ENCODE data around the gene SCD5.

Gene SCD5

DNA sequence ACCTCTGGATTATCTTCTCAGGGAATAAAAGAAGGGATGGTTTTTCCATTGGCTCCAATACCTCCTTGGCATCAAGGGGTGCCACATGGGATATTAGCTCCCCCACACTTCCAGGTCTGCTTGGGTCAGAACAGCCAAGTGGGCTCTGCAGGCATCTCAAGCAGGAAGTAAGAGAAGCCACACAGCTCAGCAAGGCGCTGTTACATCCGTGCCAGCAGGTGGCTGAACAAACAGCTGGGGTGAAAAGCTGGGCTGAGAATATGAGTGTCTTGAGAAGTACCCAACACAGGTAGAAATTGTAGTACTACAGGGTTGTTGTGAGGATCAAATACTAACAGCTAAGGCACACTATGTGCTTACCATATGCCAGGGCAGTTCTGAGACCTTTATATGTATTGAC is 160.1 kb downstream of the SCD5 start:
- no peak overlapping the region for H3K27ac ChIP-seq (ENCODE audit: low read depth, low read length, poor library complexity, severe bottlenecking)
- no peaks in the 10 kb centered on the region for H3K9me2 ChIP-seq (ENCODE audit: low read depth, low read length)
- H3K4me3 ChIP-seq (ENCODE audit: low read depth, low read length, poor library complexity, severe bottlenecking), result no peak overlapping the region
- no peaks in the 10 kb centered on the region for H3K79me2 ChIP-seq (ENCODE audit: insufficient read depth, low read length)
- H3K4me1 ChIP-seq (ENCODE audit: insufficient read depth, low read length, severe bottlenecking), result no peaks in the 10 kb centered on the region
- no peaks in the 10 kb centered on the region for H3K9me3 ChIP-seq (ENCODE audit: low read length)
- H3K27me3 ChIP-seq (ENCODE audit: insufficient read depth, low read length), result no peaks in the 10 kb centered on the region
- no peaks in the 10 kb centered on the region for H3K36me3 ChIP-seq (ENCODE audit: insufficient read depth, low read length)
- H3K9ac ChIP-seq (ENCODE audit: low read length), result no peak overlapping the region
- no peak overlapping the region for H3K4me2 ChIP-seq (ENCODE audit: low read length)
- no peaks in the 10 kb centered on the region for H3F3A ChIP-seq (ENCODE audit: insufficient read depth, low read length)
- no peaks in the 10 kb centered on the region for H4K20me1 ChIP-seq (ENCODE audit: insufficient read depth, low read length)
- TF ChIP-seq EZH2 (IDR thresholded peaks at IDR 0.05; ENCODE audit: borderline replicate concordance, low read length), result no peak
- TF ChIP-seq, protein P1, sequence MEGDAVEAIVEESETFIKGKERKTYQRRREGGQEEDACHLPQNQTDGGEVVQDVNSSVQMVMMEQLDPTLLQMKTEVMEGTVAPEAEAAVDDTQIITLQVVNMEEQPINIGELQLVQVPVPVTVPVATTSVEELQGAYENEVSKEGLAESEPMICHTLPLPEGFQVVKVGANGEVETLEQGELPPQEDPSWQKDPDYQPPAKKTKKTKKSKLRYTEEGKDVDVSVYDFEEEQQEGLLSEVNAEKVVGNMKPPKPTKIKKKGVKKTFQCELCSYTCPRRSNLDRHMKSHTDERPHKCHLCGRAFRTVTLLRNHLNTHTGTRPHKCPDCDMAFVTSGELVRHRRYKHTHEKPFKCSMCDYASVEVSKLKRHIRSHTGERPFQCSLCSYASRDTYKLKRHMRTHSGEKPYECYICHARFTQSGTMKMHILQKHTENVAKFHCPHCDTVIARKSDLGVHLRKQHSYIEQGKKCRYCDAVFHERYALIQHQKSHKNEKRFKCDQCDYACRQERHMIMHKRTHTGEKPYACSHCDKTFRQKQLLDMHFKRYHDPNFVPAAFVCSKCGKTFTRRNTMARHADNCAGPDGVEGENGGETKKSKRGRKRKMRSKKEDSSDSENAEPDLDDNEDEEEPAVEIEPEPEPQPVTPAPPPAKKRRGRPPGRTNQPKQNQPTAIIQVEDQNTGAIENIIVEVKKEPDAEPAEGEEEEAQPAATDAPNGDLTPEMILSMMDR (IDR thresholded peaks at IDR 0.05; ENCODE audit: low read length), result no peak
- H2AFZ ChIP-seq (ENCODE audit: low read length), result no peak overlapping the region

DNA sequence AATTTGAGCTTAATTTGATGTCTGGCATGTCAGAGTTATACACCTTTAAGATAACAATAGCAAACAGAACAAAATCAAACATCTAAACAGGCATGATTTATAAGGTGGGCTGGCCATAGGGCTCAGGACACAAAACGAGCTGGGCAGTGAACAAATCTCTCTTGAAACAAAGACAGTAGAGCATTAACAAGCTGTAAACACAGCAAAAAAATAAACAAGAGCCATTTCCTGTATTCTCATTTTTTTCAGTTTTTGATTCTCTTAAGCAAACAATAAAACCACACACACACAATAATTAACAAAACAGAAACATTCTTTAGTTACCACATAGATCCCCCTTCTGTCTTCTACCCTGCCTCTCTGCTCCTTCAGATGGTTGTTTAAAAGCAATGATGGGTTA is 168.5 kb downstream of the SCD5 start:
- no peak overlapping the region for H3K4me2 ChIP-seq (ENCODE audit: low read length)
- H3K9me2 ChIP-seq (ENCODE audit: low read depth, low read length), result no peaks in the 10 kb centered on the region
- H3K27ac ChIP-seq (ENCODE audit: low read depth, low read length, poor library complexity, severe bottlenecking), result no peak overlapping the region
- H3K9me3 ChIP-seq (ENCODE audit: low read length), result no peaks in the 10 kb centered on the region
- H3K36me3 ChIP-seq (ENCODE audit: insufficient read depth, low read length), result no peaks in the 10 kb centered on the region
- H3F3A ChIP-seq (ENCODE audit: insufficient read depth, low read length), result no peaks in the 10 kb centered on the region
- no peak overlapping the region for H3K9ac ChIP-seq (ENCODE audit: low read length)
- no peaks in the 10 kb centered on the region for H3K4me1 ChIP-seq (ENCODE audit: insufficient read depth, low read length, severe bottlenecking)
- no peaks in the 10 kb centered on the region for H4K20me1 ChIP-seq (ENCODE audit: insufficient read depth, low read length)
- H3K79me2 ChIP-seq (ENCODE audit: insufficient read depth, low read length), result no peaks in the 10 kb centered on the region
- H2AFZ ChIP-seq (ENCODE audit: low read length), result no peak overlapping the region
- no peak overlapping the region for H3K4me3 ChIP-seq (ENCODE audit: low read depth, low read length, poor library complexity, severe bottlenecking)
- H3K27me3 ChIP-seq (ENCODE audit: insufficient read depth, low read length), result no peaks in the 10 kb centered on the region; the same call in 1 of the 2 replicates
- no peak for TF ChIP-seq EZH2 (IDR thresholded peaks at IDR 0.05; ENCODE audit: borderline replicate concordance, low read length)
- TF ChIP-seq, protein P1 (IDR thresholded peaks at IDR 0.05; ENCODE audit: low read length), result no peak

DNA sequence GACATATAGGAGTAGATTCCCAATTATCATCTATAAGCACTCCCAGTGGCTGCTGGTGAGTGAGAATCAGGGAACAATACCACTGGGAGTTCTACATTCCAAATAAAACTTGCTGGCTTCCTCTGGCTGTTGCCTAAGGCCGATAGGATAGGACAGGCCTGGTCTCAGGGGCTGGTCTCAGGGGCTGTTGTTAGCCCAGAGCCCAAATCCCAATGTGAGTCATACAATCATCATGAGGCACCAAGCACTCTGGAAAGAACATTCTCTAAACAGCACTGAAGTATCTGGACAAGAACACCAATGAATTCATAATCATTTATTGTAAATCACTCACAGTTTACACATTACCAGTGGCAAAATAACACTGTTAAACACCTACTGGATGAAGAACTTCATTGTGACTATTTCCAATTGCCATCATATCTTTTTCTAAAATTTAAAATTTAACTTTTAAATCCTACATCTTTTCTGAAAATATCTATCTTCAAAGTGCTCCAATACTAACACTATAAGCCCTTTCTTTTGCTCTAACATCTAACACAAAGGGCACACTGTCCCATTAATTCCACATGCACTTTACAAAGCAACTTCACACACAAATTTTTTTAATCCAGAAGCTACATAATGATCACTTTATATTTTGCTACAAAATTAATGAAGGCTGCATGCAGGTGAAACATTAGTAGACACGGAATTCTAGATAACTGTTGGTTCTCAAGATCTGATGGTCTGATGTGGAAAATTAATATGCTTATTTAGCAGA is 169.2 kb downstream of the SCD5 start:
- Histone ChIP-seq H3K27me3 (ENCODE audit: insufficient read depth, low read length) (no peaks in the 10 kb centered on the region; the same call in 1 of the 2 replicates), H3K9me2 (ENCODE audit: low read depth, low read length) (no peaks in the 10 kb centered on the region), H3K4me2 (ENCODE audit: low read length) (no peak overlapping the region), H3F3A (ENCODE audit: insufficient read depth, low read length) (no peaks in the 10 kb centered on the region), H3K4me3 (ENCODE audit: low read depth, low read length, poor library complexity, severe bottlenecking) (no peak overlapping the region), H3K27ac (ENCODE audit: low read depth, low read length, poor library complexity, severe bottlenecking) (no peak overlapping the region), H3K9ac (ENCODE audit: low read length) (no peak overlapping the region), H3K36me3 (ENCODE audit: insufficient read depth, low read length) (no peaks in the 10 kb centered on the region), H2AFZ (ENCODE audit: low read length) (no peak overlapping the region), H3K4me1 (ENCODE audit: insufficient read depth, low read length, severe bottlenecking) (no peaks in the 10 kb centered on the region), H4K20me1 (ENCODE audit: insufficient read depth, low read length) (no peaks in the 10 kb centered on the region), H3K9me3 (ENCODE audit: low read length) (no peaks in the 10 kb centered on the region), H3K79me2 (ENCODE audit: insufficient read depth, low read length) (no peaks in the 10 kb centered on the region)
- TF ChIP-seq, protein P1 (IDR thresholded peaks at IDR 0.05; ENCODE audit: low read length), result no peak
- no peak for TF ChIP-seq EZH2 (IDR thresholded peaks at IDR 0.05; ENCODE audit: borderline replicate concordance, low read length)
